Measurements from ENCODE around the gene ZBTB26.

DNA sequence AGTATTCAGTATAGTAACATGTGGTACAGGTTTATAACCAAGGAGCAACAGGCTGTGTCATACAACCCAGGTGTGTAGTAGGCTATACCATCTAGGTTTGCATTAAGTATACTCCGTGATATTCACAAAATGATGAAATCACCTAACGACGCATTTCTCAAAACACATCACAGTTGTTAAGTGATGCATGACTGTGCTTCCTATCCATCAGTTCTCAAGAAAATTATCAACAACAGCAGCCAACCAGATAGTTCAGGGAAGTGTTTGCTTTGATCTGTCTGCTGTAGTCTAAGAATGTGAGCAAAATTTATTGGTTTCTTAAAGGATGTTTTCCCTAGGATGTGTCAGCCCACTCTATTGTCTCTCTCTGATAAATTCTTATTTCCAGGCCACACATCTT is 7.4 kb downstream of the ZBTB26 start:
- TF ChIP-seq, protein P1, sequence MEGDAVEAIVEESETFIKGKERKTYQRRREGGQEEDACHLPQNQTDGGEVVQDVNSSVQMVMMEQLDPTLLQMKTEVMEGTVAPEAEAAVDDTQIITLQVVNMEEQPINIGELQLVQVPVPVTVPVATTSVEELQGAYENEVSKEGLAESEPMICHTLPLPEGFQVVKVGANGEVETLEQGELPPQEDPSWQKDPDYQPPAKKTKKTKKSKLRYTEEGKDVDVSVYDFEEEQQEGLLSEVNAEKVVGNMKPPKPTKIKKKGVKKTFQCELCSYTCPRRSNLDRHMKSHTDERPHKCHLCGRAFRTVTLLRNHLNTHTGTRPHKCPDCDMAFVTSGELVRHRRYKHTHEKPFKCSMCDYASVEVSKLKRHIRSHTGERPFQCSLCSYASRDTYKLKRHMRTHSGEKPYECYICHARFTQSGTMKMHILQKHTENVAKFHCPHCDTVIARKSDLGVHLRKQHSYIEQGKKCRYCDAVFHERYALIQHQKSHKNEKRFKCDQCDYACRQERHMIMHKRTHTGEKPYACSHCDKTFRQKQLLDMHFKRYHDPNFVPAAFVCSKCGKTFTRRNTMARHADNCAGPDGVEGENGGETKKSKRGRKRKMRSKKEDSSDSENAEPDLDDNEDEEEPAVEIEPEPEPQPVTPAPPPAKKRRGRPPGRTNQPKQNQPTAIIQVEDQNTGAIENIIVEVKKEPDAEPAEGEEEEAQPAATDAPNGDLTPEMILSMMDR (IDR thresholded peaks at IDR 0.05) = no peak
- TF ChIP-seq POLR2A (IDR thresholded peaks at IDR 0.05) (no peak), EP300 (IDR thresholded peaks at IDR 0.05) (no peak), POLR2AphosphoS5 (IDR thresholded peaks at IDR 0.05) (no peak)

All from gastroesophageal sphincter (tissue), 3 donors.